K562 (cell line): ENCODE data around the gene CPSF4. TPM values are rescaled to one million over a fixed set of nuclear protein-coding genes. Genes with fewer than 3 reads are reported as not detected.

Experiments
- C11orf30 ChIP-seq: fragments of 450-650 bp; IDR thresholded peaks from 2 replicates; pipeline ENCODE4 v1.6.1; 2016; ENCODE audit warnings: low read depth, mild to moderate bottlenecking
- CBX1 ChIP-seq: sonication (generic); IDR thresholded peaks from 2 replicates; pipeline ENCODE4 v1.6.1; 2016; ENCODE audit warnings: antibody characterized with exemption, low read depth, mild to moderate bottlenecking
- CREM ChIP-seq: IDR thresholded peaks from 2 replicates; pipeline ENCODE4 v1.6.1; 2014; ENCODE audit warnings: antibody characterized with exemption, low read depth
- HES1 ChIP-seq: fragments of 450-650 bp; IDR thresholded peaks from 2 replicates; pipeline ENCODE4 v1.6.1; 2016; ENCODE audit warnings: low read depth, mild to moderate bottlenecking, moderate library complexity
- HOXB6 ChIP-seq: fragments of 250-450 bp; sonication (Bioruptor Pico); IDR thresholded peaks from 2 replicates; pipeline ENCODE4 v1.5.1; 2022; ENCODE audit warnings: mild to moderate bottlenecking, borderline replicate concordance
- LARP7 ChIP-seq: fragments of 450-650 bp; IDR thresholded peaks from 2 replicates; pipeline ENCODE4 v1.6.1; 2016
- NR3C1 ChIP-seq: sonication (generic); formaldehyde crosslinking; IDR thresholded peaks from 2 replicates; pipeline ENCODE4 v1.8.1; 2022; ENCODE audit warnings: missing genetic modification reagents
- PRDM10 ChIP-seq: fragments of 450-650 bp; IDR thresholded peaks from 2 replicates; pipeline ENCODE4 v1.6.1; 2018; ENCODE audit not compliant: partially characterized antibody
- RBM15 ChIP-seq: fragments of 200-400 bp; formaldehyde crosslinking; IDR thresholded peaks from 2 replicates; pipeline ENCODE4 v1.6.1; 2018; ENCODE audit warnings: mild to moderate bottlenecking, low read length, moderate library complexity; ENCODE audit not compliant: insufficient read depth
- SNIP1 ChIP-seq: fragments of 450-650 bp; IDR thresholded peaks from 2 replicates; pipeline ENCODE4 v1.7.1; 2017; ENCODE audit warnings: low read depth, mild to moderate bottlenecking
- TRIM25 ChIP-seq: fragments of 450-650 bp; IDR thresholded peaks from 2 replicates; pipeline ENCODE4 v1.7.0; 2016; ENCODE audit warnings: borderline replicate concordance
- ZBTB11 ChIP-seq, 3 experiments: fragments of 200-800 bp in 1 of 3; fragments of 250-450 bp in 1 of 3; fragments of 450-650 bp in 1 of 3; sonication (Bioruptor Pico) in 1 of 3; sonication (Bioruptor generic) in 1 of 3; formaldehyde crosslinking in 1 of 3; IDR thresholded peaks; 2 replicates each; pipeline versions ENCODE4 v1.6.1 to v1.8.0; 2016 to 2022; ENCODE audit warnings: mild to moderate bottlenecking in 2 of 3, missing genetic modification characterization in 2 of 3, missing compliant biosample characterization in 1 of 3, moderate library complexity in 1 of 3
- ZNF133 ChIP-seq: fragments of 250-450 bp; sonication (Bioruptor Pico); IDR thresholded peaks from 2 replicates; pipeline ENCODE4 v1.4.0; 2020; ENCODE audit warnings: mild to moderate bottlenecking
- ZNF668 ChIP-seq: fragments of 250-450 bp; sonication (Bioruptor Pico); IDR thresholded peaks from 2 replicates; pipeline ENCODE4 v1.8.0; 2022; ENCODE audit warnings: mild to moderate bottlenecking, inconsistent platforms
- polyA plus RNA-seq, 8 experiments: library from polyadenylated mRNA; depleted of rRNA in 4 of 8; stranded (reverse) in 5 of 8; unstranded in 3 of 8; fragments of >200 nt; fragmentation: Nextera tagmentation in 2 of 8; fragmentation: Illumina TruSeq in 1 of 8; extraction: Ambion mirVana in 2 of 8; extraction: Trizol in 1 of 8; gene quantifications; 2 replicates each; pipeline versions ENCODE4 v1.2.1 to v1.2.3, GENCODE V29; 2011 to 2014; ENCODE audit warnings: inconsistent platforms in 1 of 8, missing spikeins in 1 of 8
- total RNA-seq, 7 experiments: library from RNA; depleted of rRNA in 6 of 7; stranded (reverse); fragments of >200 nt in 6 of 7; fragmentation: Illumina TruSeq in 2 of 7; extraction: Trizol in 2 of 7; gene quantifications; 2 replicates each; pipeline versions ENCODE4 v1.2.1 to v1.2.3, GENCODE V29; 2011 to 2021; ENCODE audit warnings: low replicate concordance in 1 of 7
- TF ChIP-seq, protein P1 (sequence below): fragments of 250-450 bp; sonication (Bioruptor Pico); IDR thresholded peaks from 2 replicates; pipeline ENCODE4 v1.5.1; 2021; ENCODE audit warnings: mild to moderate bottlenecking

The CPSF4 gene
- total and polyA plus RNA-seq, 9 of the 15 experiments (the other 6 are each of a cell fraction or from before 2014, with no cell fraction given): 16.9 to 118 (median 71.7) TPM

DNA sequence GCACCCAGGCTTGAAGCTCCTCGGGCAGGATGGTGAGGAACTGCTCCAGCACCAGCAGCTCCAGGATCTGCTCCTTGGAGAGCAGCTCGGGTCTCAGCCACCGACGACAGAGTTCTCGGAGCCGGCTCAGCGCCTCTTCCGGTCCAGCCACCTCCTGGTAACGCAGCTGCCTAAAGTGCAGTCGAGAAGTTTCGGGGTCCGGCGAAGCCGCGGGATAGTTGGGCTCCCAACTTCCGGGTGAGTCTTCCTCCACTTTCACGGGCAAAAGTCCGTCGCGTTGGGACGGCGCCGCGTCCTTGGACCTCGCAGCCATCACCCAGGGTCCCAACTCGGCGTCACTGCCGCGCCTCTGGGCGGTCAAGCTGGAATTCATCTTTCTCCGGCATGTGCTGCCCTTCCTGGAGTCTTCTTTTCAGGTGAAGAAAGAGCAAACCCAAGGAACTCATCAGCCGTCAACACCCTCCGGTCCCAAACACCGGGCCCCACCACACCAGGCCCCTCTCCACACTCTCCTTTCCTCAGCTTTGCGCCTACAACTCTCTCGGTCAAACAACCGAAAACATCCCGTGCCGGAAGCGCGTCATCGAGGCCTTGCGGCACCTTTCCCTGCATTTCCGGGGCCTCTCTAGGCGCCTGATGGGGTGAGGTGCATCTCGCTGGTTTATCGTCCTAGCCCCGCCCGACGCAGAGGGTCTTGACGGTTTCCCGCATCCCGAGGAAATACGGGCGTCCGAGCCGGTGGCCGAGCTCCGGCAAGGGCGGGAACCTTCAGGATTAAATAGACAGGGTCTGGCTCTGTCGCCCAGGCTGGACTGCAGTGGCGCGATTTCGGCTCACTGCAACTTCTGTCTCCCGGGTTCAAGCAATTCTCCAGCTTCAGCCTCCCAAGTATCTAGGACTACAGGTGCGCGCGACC, 61.2 kb downstream of the CPSF4 start, which contains the start of gene ZNF394 (continued):
- TF ChIP-seq LARP7 (peak; percentile 13; the same call in 1 of the 2 replicates), HOXB6 (no peak), ZNF133 (no peak), RBM15 (no peak), CBX1 (peak; percentile 8; the same call in 1 of the 2 replicates), ZNF668 (no peak), ZBTB11 (CRISPR knock-in tag; IDR thresholded peaks at IDR 0.05) (peak in 2 of 3 experiments; percentile 8 to 92; a peak in 2 of 6 replicates), TRIM25 (no peak), C11orf30 (peak; percentile 96), PRDM10 (peak; percentile 16), SNIP1 (peak; percentile 94), CREM (peak; percentile 98), NR3C1 (CRISPR knock-in tag) (no peak), HES1 (peak; percentile 45; the same call in 1 of the 2 replicates)
- TF ChIP-seq, protein P1, sequence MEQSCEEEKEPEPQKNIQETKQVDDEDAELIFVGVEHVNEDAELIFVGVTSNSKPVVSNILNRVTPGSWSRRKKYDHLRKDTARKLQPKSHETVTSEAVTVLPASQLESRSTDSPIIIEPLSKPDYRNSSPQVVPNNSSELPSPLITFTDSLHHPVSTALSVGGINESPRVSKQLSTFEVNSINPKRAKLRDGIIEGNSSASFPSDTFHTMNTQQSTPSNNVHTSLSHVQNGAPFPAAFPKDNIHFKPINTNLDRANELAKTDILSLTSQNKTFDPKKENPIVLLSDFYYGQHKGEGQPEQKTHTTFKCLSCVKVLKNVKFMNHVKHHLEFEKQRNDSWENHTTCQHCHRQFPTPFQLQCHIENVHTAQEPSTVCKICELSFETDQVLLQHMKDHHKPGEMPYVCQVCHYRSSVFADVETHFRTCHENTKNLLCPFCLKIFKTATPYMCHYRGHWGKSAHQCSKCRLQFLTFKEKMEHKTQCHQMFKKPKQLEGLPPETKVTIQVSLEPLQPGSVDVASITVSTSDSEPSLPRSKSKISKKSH (CRISPR knock-in tag): no peak
